ENCODE data around the gene SIM2.

The SIM2 gene

DNA sequence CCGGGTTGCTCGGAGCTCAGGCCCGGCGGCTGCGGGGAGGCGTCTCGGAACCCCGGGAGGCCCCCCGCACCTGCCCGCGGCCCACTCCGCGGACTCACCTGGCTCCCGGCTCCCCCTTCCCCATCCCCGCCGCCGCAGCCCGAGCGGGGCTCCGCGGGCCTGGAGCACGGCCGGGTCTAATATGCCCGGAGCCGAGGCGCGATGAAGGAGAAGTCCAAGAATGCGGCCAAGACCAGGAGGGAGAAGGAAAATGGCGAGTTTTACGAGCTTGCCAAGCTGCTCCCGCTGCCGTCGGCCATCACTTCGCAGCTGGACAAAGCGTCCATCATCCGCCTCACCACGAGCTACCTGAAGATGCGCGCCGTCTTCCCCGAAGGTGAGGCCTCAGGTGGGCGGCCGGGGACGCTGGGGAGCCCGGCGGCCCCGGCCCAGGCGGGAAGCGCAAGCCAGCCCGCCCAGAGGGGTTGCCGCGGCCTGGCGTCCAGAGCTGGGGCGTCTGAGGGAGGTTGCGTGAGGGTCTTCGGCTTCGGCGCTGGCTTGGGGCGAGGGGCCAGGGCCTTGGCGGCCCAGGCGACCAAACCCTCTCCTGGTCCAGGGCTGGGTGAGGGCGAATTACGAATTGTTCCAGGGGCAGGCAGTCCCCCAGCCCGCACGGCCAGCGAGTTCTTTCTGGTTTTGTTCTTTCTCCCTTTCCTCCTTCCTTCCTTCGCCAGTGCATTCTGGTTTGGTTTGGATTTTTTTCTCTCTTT, 805 bp downstream of the SIM2 start:
- DNase-seq (ENCODE audit: low read depth in 2 of 3, low spot score in 2 of 3), result no peak

- no peak for DNase-seq (ENCODE audit: low read depth in 2 of 3, low spot score in 2 of 3)
Measured at GRCh38 chr21:36700295-36700970, 1.5 kb downstream of the SIM2 start.

GRCh38 chr21:36700971-36701755, 2.2 kb downstream of the SIM2 start:
- no peak for DNase-seq (ENCODE audit: low read depth in 2 of 3, low spot score in 2 of 3)

- no peak for DNase-seq (ENCODE audit: low read depth in 2 of 3, low spot score in 2 of 3)
Measured at GRCh38 chr21:36701756-36702621, 3.1 kb downstream of the SIM2 start.

- no peak for DNase-seq (ENCODE audit: low read depth in 2 of 3, low spot score in 2 of 3)
Measured at GRCh38 chr21:36702622-36702968, 3.7 kb downstream of the SIM2 start.

GRCh38 chr21:36703123-36703522, 4.2 kb downstream of the SIM2 start:
- no peak for DNase-seq (ENCODE audit: low read depth in 2 of 3, low spot score in 2 of 3)

DNA sequence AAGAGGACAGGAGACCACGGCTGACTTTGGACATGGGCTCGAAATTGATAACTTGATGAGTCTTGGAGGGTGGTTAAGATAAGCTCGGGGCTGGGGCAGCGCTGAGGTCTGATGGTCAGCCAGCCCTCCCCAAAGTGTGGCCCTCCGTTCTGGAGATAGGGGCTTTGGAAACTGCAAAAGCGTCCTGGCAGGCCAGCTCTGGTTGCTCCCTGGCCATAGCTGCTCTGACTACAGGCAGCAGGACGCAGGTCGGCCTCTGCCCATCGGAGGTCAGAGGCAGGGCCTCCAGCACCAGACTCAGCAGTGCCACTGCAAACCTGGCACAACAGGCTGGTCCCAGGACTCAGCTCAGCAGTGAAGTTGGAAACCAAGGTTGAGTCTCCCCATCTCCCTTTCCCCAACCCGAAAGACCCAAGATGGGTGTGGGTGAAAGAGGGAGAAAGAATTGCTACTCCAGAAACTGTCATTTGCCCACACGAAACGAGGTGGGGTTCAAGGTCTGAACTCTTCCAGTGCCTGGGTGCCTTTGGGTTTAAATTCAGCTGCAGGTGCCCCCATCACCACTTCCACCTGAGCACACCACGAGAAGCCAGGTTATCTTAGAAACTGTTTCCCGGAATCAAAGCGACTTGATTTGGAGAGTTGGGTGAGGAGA, 4.8 kb downstream of the SIM2 start:
- no peak for DNase-seq (ENCODE audit: low read depth in 2 of 3, low spot score in 2 of 3)

DNA sequence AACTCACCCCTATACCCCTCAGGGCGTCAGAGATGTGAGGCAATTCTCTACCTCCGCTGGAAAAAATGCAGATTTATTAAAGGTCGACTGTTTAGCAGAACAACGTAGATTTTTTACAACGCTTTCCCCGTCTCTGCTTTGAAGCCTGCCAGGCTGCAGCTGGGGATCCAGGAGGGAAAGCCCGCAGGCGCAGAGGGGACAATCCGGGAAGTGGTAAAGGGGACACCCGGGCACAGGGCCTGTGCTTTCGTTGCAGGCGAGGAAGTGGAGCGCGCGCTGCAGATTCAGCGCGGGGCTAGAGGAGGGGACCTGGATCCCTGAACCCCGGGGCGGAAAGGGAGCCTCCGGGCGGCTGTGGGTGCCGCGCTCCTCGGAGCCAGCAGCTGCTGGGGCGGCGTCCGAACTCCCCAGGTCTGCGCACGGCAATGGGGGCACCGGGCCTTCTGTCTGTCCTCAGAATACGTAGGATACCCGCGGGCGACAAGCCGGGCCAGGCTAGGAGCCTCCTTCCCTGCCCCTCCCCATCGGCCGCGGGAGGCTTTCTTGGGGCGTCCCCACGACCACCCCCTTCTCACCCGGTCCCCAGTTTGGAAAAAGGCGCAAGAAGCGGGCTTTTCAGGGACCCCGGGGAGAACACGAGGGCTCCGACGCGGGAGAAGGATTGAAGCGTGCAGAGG, 5.5 kb downstream of the SIM2 start:
- DNase-seq (ENCODE audit: low read depth in 2 of 3, low spot score in 2 of 3), result no peak

GRCh38 chr21:36704958-36705678, 6.2 kb downstream of the SIM2 start:
- no peak for DNase-seq (ENCODE audit: low read depth in 2 of 3, low spot score in 2 of 3)

DNA sequence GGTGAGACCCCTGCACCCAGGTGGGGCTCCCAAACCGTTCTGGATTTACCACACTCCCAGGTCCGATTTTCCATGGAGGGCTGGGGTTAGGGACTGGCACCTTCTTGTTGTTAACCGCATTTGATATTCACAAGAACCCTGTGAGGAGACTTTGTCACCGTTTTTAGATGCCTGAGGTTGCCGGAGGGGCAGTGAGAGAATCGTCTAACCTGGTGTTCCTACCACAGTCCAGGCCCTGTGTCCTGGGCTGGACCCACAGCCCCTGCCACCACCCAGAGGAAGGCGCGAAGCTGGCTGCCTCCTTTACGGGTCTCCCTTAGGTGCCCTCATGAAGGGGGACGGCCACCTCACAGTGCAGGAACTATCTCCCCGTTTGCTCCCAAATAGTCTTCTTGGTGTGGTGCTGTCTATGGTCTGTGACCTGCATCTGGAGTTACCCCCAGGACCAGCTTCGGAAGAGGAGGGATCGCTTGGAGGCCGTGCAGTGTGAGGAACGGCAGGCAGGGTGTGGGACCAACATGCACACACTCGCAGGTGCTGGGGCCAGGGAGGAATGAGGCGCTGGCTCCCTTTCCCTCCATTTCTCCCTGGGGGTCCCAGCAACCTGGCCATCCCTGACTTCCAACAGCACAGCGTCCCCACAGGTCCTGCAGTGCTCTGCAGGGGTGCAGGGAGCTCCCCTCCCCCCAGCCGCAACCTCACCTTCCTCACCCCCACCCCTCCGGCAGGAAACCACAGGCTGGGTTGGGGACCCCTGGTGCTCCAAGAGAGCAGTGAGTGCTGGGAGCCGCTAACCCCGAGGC, 7.0 kb downstream of the SIM2 start:
- no peak for DNase-seq (ENCODE audit: low read depth in 2 of 3, low spot score in 2 of 3)

GRCh38 chr21:36706482-36706852, 7.6 kb downstream of the SIM2 start:
- no peak for DNase-seq (ENCODE audit: low read depth in 2 of 3, low spot score in 2 of 3)

GRCh38 chr21:36706951-36707762, 8.2 kb downstream of the SIM2 start:
- DNase-seq (ENCODE audit: low read depth in 2 of 3, low spot score in 2 of 3), result no peak

DNA sequence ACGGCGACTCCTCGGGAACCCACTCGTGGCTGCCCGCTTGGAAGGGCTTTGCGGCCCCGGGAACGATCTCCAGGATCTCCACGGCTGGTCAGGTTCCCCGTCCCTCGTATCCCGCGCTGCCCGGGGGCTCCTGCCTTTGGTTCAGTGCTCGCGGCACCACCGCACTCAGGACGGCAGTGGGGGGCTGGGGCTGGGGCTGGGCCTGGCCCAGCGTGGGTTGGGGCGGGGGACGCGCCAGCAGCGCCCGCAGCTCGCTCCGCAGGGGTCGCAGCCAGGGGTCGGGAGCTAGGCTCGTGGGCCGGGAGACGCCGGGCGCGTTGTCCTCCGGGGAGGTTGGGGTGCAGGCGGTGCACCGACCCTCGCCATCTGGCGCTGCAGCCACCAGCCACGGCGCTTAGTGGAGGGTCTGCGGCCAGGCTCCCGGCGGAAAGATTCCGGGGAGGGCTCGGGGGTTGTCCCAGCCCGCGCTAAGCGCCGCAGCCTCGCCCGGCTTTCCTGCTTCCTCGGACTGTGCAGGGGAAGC, 8.9 kb downstream of the SIM2 start:
- no peak for DNase-seq (ENCODE audit: low read depth in 2 of 3, low spot score in 2 of 3)

DNA sequence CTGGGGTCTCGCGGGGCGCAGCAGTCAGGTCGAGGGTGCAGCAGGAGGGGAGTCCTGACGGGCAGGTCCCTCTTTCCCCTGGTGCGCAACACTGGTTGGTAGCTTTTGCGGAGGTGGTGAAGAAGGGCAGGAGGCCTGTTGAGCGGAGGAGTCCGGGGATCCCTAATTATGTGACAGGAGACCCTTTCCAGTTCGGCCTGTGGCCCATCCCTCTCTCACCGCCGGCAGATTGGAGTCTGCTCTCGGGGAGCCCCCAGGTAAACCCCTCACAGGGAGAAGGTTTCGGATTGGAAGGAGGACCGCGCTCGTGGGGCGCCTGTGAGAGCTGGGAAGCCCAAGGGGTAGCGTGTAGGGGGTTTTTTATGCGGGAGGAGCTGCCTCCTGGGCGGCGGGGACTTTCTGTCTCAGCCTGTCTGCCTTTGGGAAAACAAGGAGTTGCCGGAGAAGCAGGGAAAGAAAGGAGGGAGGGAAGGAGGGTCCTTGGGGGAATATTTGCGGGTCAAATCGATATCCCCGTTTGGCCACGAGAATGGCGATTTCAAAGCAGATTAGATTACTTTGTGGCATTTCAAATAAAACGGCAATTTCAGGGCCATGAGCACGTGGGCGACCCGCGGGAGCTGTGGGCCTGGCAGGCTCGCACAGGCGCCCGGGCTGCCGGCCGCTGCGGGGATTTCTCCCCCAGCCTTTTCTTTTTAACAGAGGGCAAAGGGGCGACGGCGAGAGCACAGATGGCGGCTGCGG, 9.5 kb downstream of the SIM2 start:
- no peak for DNase-seq (ENCODE audit: low read depth in 2 of 3, low spot score in 2 of 3)

- DNase-seq (ENCODE audit: low read depth in 2 of 3, low spot score in 2 of 3), result no peak
Measured at GRCh38 chr21:36709030-36709867, 10.3 kb downstream of the SIM2 start.
